WTC11 (cell line): ENCODE results near the gene CHST11.

Source experiments
- ATF2 ChIP-seq: sonication (generic); formaldehyde crosslinking; IDR thresholded peaks from 2 replicates; pipeline ENCODE4 v1.8.1; 2022; ENCODE audit warnings: low read depth, missing genetic modification reagents, borderline replicate concordance
- CTCF ChIP-seq: fragments of 200-600 bp; IDR thresholded peaks from 2 replicates; pipeline ENCODE4 v1.8.0; 2022; ENCODE audit warnings: antibody characterized with exemption
- E2F1 ChIP-seq: sonication (generic); formaldehyde crosslinking; IDR thresholded peaks from 2 replicates; pipeline ENCODE4 v1.8.0; 2022; ENCODE audit warnings: mild to moderate bottlenecking, missing genetic modification reagents
- E2F5 ChIP-seq: sonication (generic); formaldehyde crosslinking; IDR thresholded peaks from 2 replicates; pipeline ENCODE4 v1.8.1; 2022; ENCODE audit warnings: mild to moderate bottlenecking, moderate library complexity, missing genetic modification reagents
- FOXP1 ChIP-seq: sonication (generic); formaldehyde crosslinking; IDR thresholded peaks from 2 replicates; pipeline ENCODE4 v1.8.0; 2022; ENCODE audit warnings: missing genetic modification reagents, mild to moderate bottlenecking, moderate library complexity, borderline replicate concordance
- MAX ChIP-seq: sonication (generic); formaldehyde crosslinking; IDR thresholded peaks from 2 replicates; pipeline ENCODE4 v1.8.0; 2022; ENCODE audit warnings: mild to moderate bottlenecking, missing genetic modification reagents
- PREB ChIP-seq: sonication (generic); formaldehyde crosslinking; IDR thresholded peaks from 2 replicates; pipeline ENCODE4 v1.8.1; 2022; ENCODE audit warnings: mild to moderate bottlenecking, missing genetic modification reagents, moderate library complexity, borderline replicate concordance
- SMAD4 ChIP-seq: sonication (generic); formaldehyde crosslinking; IDR thresholded peaks from 2 replicates; pipeline ENCODE4 v1.8.0; 2022; ENCODE audit warnings: mild to moderate bottlenecking, missing genetic modification reagents
- SP1 ChIP-seq: sonication (generic); formaldehyde crosslinking; conservative IDR thresholded peaks from 2 replicates; pipeline ENCODE4 v1.8.1; 2022; ENCODE audit warnings: missing genetic modification reagents
- USF1 ChIP-seq: sonication (generic); formaldehyde crosslinking; IDR thresholded peaks from 2 replicates; pipeline ENCODE4 v1.8.0; 2022; ENCODE audit warnings: mild to moderate bottlenecking, missing genetic modification reagents
- ZNF416 ChIP-seq: fragments of 250-450 bp; sonication (Bioruptor Pico); IDR thresholded peaks from 2 replicates; pipeline ENCODE4 v1.9.0; 2021; ENCODE audit warnings: mild to moderate bottlenecking, inconsistent platforms

GRCh38 chr12:104499668-104500332 lies 43.1 kb downstream of the CHST11 start:
- no peak for TF ChIP-seq ATF2 (CRISPR knock-in tag)
- TF ChIP-seq CTCF, result no peak
- TF ChIP-seq FOXP1 (CRISPR knock-in tag), result no peak
- no peak for TF ChIP-seq PREB
- TF ChIP-seq MAX (CRISPR knock-in tag), result no peak
- TF ChIP-seq USF1 (CRISPR knock-in tag), result no peak
- TF ChIP-seq ZNF416, result no peak
- no peak for TF ChIP-seq SMAD4
- no peak for TF ChIP-seq E2F5 (CRISPR knock-in tag)
- TF ChIP-seq E2F1 (CRISPR knock-in tag), result no peak
- TF ChIP-seq SP1, result no peak
